Motor neuron (in vitro differentiated cells): ENCODE measurements around the gene CAPZA2. TPM values are rescaled to one million over a fixed set of nuclear protein-coding genes. Genes with fewer than 3 reads are reported as not detected.

ENCODE experiments used
- ATAC-seq, 8 experiments: fragments of 200-7000 bp; cut with Tn5 transposase; replicated peaks in 6 of 8; 2 replicates each; pipeline ENCODE4 v1.8.0; 2021; ENCODE audit warnings: mild to moderate bottlenecking in 8 of 8, moderate library complexity in 8 of 8
- H3K27ac ChIP-seq, 2 donors: fragments of 250-450 bp; sonication (Bioruptor Pico); 2 replicates each; pipeline ENCODE4 v1.9.0; 2021; ENCODE audit warnings: antibody characterized with exemption in 2 of 2, mild to moderate bottlenecking in 2 of 2, moderate library complexity in 1 of 2
- H3K4me1 ChIP-seq, 2 donors: fragments of 250-450 bp; sonication (Bioruptor Pico); replicated peaks in 1 of 2; 2 replicates each; pipeline ENCODE4 v1.6.1; 2021; ENCODE audit warnings: antibody characterized with exemption in 2 of 2, mild to moderate bottlenecking in 2 of 2, moderate library complexity in 1 of 2
- H3K4me3 ChIP-seq, 5 donors: fragments of 250-450 bp; sonication (Bioruptor Pico); 2 replicates each; pipeline ENCODE4 v1.9.0; 2021; ENCODE audit warnings: antibody characterized with exemption in 5 of 5, mild to moderate bottlenecking in 5 of 5, moderate library complexity in 4 of 5
- WGBS, 10 experiments: fragments of 450-650 bp; shearing (Covaris generic); methylation state at CpG; one replicate each; pipeline ENCODE4 v1.0.0; 2022; 5-methylcytosine and 5-hydroxymethylcytosine counted together
- in situ Hi-C, 9 experiments: fragments of 400-800 bp; cut with MboI; loops; one replicate each; pipeline ENCODE4 v1.15.0; 2021; ENCODE audit warnings: low sequenced_read_pairs in 9 of 9, low pct_unique_long_range_greater_than_20kb in 2 of 9; ENCODE audit not compliant: unreplicated experiment in 9 of 9
- total RNA-seq, 8 experiments: library from RNA; unstranded; fragments of 300-600 nt; gene quantifications; 2 replicates each; pipeline versions ENCODE4 v1.2.3 to v1.2.4, GENCODE V29; 2022

CAPZA2 gene
- total RNA-seq, 8 experiments from 2014 or later, result 62.1 to 138 (median 91.1) TPM

- in situ Hi-C loops, result no loop called here
- no peak for ATAC-seq
- WGBS, 10 experiments, result 78 to 100% (median 86%) methylated on average over 1 to 3 of the region's 3 CpGs; no CpG with 5 or more reads in 3 of the 10 experiments
- no peak overlapping the region for H3K27ac ChIP-seq
- peaks cover 3 to 4% of the 10 kb centered on the region in 2 donors for H3K4me1 ChIP-seq
- H3K4me3 ChIP-seq, result no peak overlapping the region
Observed at GRCh38 chr7:116902867-116903266, 40.5 kb downstream of the CAPZA2 start.

- Histone ChIP-seq H3K27ac (no peak overlapping the region), H3K4me3 (no peak overlapping the region), H3K4me1 (peaks cover 3% of the 10 kb centered on the region in 2 donors)
- ATAC-seq, result no peak
- WGBS, 10 experiments, result 57 to 100% (median 87%) methylated on average over 1 of the region's 1 CpG; no CpG with 5 or more reads in 3 of the 10 experiments
- in situ Hi-C loops, result no loop called here
Observed at GRCh38 chr7:116906391-116906790, 44.0 kb downstream of the CAPZA2 start.

DNA sequence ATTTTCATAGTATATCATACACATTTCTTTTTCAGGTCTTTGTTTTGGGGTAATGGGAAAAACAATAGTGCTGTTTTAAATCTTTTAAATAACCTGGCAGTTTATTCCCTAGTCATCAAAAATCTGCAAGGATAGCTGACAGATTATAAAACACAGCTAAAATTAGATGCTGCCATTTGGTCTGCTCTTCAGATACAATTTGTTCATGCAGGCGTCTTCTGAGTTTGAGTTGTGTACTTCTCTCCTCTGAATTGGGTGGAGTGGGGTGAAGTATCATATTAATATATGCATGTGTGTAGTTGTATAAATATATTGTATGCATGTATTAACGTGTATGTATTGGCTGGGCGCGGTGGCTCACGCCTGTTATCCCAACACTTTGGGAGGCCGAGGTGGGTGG, 48.0 kb downstream of the CAPZA2 start:
- H3K4me1 ChIP-seq, result peaks cover 0 to under 1% of the 10 kb centered on the region in 2 donors
- no peak overlapping the region for H3K4me3 ChIP-seq
- peak in 1 of 8 experiments; percentile 53 for ATAC-seq
- in situ Hi-C loops, result no loop called here
- 67 to 100% (median 100%) methylated on average over 1 to 4 of the region's 6 CpGs; no CpG with 5 or more reads in 3 of the 10 experiments for WGBS, 10 experiments
- no peak overlapping the region for H3K27ac ChIP-seq

DNA sequence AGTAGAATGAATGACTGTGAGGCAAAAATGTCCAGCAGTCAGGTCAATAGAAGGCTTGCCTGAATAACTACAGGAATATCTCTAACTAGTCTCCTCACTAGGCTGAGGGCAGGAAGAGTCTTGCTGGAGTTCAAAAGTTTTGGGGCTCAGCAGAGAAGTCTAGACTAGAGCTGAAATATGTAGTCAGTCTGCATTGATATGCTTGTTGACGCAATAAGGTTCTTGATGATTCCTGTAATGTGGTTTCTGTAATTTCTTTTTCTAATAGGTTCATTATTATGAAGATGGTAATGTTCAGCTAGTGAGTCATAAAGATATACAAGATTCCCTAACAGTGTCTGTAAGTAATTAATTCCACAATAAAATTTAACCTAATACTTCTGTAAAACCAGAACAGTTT, 49.4 kb downstream of the CAPZA2 start:
- ATAC-seq, result peak in 1 of 8 experiments; percentile 35
- Histone ChIP-seq H3K4me3 (no peak overlapping the region), H3K4me1 (no peaks in the 10 kb centered on the region), H3K27ac (no peak overlapping the region)
- WGBS, 10 experiments, result 78 to 100% (median 100%) methylated on average over 1 of the region's 1 CpG; no CpG with 5 or more reads in 3 of the 10 experiments
- in situ Hi-C loops, result no loop called here

DNA sequence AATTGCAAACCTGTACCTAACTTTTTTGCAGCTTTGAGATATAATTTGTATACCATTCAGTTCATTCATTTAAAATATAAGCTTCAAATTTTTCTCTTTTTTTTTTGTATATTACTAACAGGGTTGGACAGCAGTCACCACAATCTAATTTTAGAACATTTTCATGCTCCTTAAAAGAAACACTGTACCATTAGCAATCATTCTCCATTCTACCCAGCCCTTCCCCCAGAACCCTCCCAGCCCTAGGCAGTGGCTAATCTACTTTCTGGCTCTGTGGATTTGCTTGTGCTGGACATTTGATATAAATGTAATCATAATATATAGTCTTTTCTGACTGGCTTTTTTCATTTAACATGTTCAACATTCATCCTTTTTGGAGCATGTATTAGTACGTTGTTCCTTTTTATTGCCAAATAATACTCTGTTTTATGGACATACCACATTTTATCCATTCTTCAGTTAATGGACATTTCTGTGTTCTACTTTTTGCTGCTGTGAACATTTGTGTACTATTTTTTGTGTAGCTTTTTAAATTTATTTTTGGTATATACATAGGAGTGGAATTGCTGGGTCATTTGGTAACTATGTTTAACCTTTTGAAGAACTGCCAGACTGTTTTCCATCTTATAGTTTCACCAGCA, 50.0 kb downstream of the CAPZA2 start:
- H3K4me3 ChIP-seq, result no peak overlapping the region
- H3K27ac ChIP-seq, result no peak overlapping the region
- peak in 1 of 8 experiments; percentile 21 for ATAC-seq
- in situ Hi-C loops, result no loop called here
- H3K4me1 ChIP-seq, result no peaks in the 10 kb centered on the region
- WGBS, 10 experiments, result 100% methylated on average over 1 of the region's 1 CpG; no CpG with 5 or more reads in 1 of the 10 experiments

DNA sequence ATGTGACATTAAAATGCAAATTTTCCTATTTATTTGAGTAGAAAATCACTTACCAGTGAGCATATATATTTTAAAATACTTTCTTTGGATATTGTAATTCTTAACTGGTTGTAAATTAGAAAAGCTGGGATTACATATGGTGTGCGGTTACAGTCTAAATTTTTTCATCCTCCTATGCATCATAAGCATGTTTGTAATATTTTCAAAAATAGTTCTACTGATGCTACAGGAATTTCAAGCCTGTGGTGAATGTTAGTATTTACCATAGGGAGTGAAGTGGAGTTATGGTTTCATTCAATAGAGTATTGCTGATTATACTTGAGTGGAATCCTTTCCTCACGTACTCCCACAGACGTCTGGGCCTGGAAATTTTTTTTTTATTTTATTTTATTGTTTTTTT, 56.3 kb downstream of the CAPZA2 start:
- Histone ChIP-seq H3K27ac (no peak overlapping the region), H3K4me1 (no peaks in the 10 kb centered on the region), H3K4me3 (no peak overlapping the region)
- 47 to 100% (median 93%) methylated on average over 1 to 3 of the region's 3 CpGs; no CpG with 5 or more reads in 2 of the 10 experiments for WGBS, 10 experiments
- ATAC-seq, result peak in 1 of 8 experiments; percentile 57
- in situ Hi-C loops, result no loop called here

- Histone ChIP-seq H3K4me3 (no peak overlapping the region), H3K4me1 (no peaks in the 10 kb centered on the region), H3K27ac (no peak overlapping the region)
- no peak for ATAC-seq
- in situ Hi-C loops, result no loop called here
Observed at GRCh38 chr7:116920359-116920758, 58.0 kb downstream of the CAPZA2 start.

DNA sequence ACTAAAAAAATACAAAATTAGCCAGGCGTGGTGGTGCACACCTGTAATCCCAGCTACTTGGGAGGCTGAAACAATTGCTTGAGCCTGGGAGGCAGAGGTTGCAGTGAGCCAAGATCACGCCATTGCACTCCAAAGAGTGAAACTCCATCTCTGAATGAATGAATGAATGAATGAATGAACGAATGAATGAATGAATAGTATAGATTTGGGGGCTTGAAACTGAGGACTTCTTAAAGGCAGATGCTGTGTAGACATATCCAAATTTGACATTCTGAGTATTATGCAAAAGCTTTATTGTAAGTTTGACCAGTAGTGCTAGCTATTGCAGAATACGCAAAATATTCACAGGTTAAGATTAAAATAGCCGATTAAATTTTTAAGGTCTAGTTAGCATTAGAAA, 60.2 kb downstream of the CAPZA2 start:
- in situ Hi-C loops, result no loop called here

DNA sequence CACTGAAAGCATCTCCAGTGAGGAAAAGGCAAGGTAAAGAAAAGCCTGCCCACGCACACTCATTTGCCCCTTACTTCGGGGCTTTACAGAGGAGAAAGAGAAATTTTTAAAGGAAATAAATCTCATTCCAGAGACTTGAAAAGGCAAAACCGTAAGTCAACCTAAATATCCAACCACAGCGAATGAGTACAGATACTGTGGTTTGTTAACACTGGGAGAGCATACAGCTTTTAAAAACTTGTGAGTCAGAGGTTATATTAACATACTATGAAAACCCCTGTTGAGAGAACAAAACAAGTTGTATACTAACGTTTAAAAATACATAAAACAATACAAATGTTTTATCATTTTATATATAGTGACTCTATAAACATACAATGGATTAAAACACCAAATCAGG, 62.4 kb downstream of the CAPZA2 start:
- in situ Hi-C loops, result loop anchor here in 1 of 9 experiments (25.0 kb wide), 1 partner anchor 788 kb away; no protein-coding TSS in a partner anchor
- Histone ChIP-seq H3K4me1 (no peaks in the 10 kb centered on the region), H3K27ac (no peak overlapping the region), H3K4me3 (no peak overlapping the region)
- 0 to 100% (median 83%) methylated on average over 1 to 5 of the region's 5 CpGs; no CpG with 5 or more reads in 1 of the 10 experiments for WGBS, 10 experiments
- ATAC-seq, result no peak

More for the DNA sequence above, 60.2 kb downstream of the CAPZA2 start:
- Histone ChIP-seq H3K27ac (no peak overlapping the region), H3K4me1 (no peaks in the 10 kb centered on the region), H3K4me3 (no peak overlapping the region)
- 21 to 96% (median 80%) methylated on average over 2 to 5 of the region's 5 CpGs; no CpG with 5 or more reads in 1 of the 10 experiments for WGBS, 10 experiments
- no peak for ATAC-seq

GRCh38 chr7:116929021-116929420, 66.6 kb downstream of the CAPZA2 start:
- no peak overlapping the region for H3K4me3 ChIP-seq
- no peak for ATAC-seq
- WGBS, 10 experiments, result 60 to 100% (median 87%) methylated on average over 1 to 3 of the region's 3 CpGs; no CpG with 5 or more reads in 4 of the 10 experiments
- no peaks in the 10 kb centered on the region for H3K4me1 ChIP-seq
- H3K27ac ChIP-seq, result no peak overlapping the region
- in situ Hi-C loops, result loop anchor here in 1 of 9 experiments (25.0 kb wide), 1 partner anchor 783 kb away; no protein-coding TSS in a partner anchor

- Histone ChIP-seq H3K4me3 (no peak overlapping the region), H3K4me1 (no peaks in the 10 kb centered on the region), H3K27ac (no peak overlapping the region)
- ATAC-seq, result peak; percentile 66 to 91 (median 82)
- in situ Hi-C loops, result loop anchor here in 1 of 9 experiments (25.0 kb wide), 1 partner anchor 782 kb away; no protein-coding TSS in a partner anchor
- 0 to 71% (median 28%) methylated on average over 4 to 15 of the region's 25 CpGs for WGBS, 10 experiments
Observed at GRCh38 chr7:116929914-116930913, 67.8 kb downstream of the CAPZA2 start.

GRCh38 chr7:116932566-116932965, 70.2 kb downstream of the CAPZA2 start:
- Histone ChIP-seq H3K27ac (no peak overlapping the region), H3K4me3 (no peak overlapping the region), H3K4me1 (no peaks in the 10 kb centered on the region)
- ATAC-seq, result no peak
- 79 to 100% (median 100%) methylated on average over 1 to 6 of the region's 7 CpGs for whole genome bisulfite sequencing, 10 experiments
- in situ Hi-C loops, result loop anchor here in 1 of 9 experiments (25.0 kb wide), 1 partner anchor 780 kb away; no protein-coding TSS in a partner anchor

DNA sequence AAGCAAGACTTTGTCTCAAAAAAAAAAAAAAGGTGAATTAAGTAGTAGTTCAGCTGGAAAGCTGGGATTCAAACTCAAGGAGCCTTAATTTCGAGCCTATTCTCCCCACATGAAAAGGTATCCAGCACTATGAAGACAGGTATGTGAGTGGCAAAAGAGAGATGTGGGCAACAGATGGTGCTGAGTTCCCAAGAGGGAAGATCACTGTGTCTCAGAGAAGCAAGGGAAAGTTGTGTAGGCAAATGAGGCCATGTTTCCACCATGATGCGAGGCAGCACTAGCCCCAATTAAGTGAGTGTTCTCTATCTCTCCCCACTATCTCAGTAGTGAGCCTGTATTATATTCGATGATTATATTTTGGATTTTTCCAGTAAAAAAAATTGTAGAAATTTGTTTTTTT, 71.1 kb downstream of the CAPZA2 start:
- ATAC-seq, result no peak
- in situ Hi-C loops, result loop anchor here in 1 of 9 experiments (25.0 kb wide), 1 partner anchor 779 kb away; no protein-coding TSS in a partner anchor
- H3K4me3 ChIP-seq, result no peak overlapping the region
- WGBS, 10 experiments, result 60 to 100% (median 78%) methylated on average over 1 to 3 of the region's 3 CpGs; no CpG with 5 or more reads in 1 of the 10 experiments
- H3K4me1 ChIP-seq, result no peaks in the 10 kb centered on the region
- no peak overlapping the region for H3K27ac ChIP-seq
